HEK293 (cell line): ENCODE measurements around the gene ZKSCAN8.

Experiments
- FEZF1 ChIP-seq: fragments of 450-650 bp; formaldehyde crosslinking; IDR thresholded peaks from 2 replicates; pipeline ENCODE4 v1.5.1; 2016; ENCODE audit warnings: missing biosample characterization, missing genetic modification characterization
- PRDM2 ChIP-seq: fragments of 450-650 bp; formaldehyde crosslinking; IDR thresholded peaks from 2 replicates; pipeline ENCODE4 v1.5.1; 2016; ENCODE audit warnings: missing biosample characterization, missing genetic modification characterization, borderline replicate concordance
- PRDM6 ChIP-seq: fragments of 450-650 bp; formaldehyde crosslinking; IDR thresholded peaks from 2 replicates; pipeline ENCODE4 v1.5.1; 2017; ENCODE audit warnings: missing biosample characterization, missing genetic modification characterization
- RBAK ChIP-seq: fragments of 450-650 bp; formaldehyde crosslinking; IDR thresholded peaks from 2 replicates; pipeline ENCODE4 v1.5.1; 2016; ENCODE audit warnings: missing biosample characterization, missing genetic modification characterization
- REST ChIP-seq: fragments of 450-650 bp; formaldehyde crosslinking; IDR thresholded peaks from 2 replicates; pipeline ENCODE4 v1.5.1; 2016; ENCODE audit warnings: missing biosample characterization, missing genetic modification characterization
- YY1 ChIP-seq: fragments of 450-650 bp; formaldehyde crosslinking; IDR thresholded peaks from 2 replicates; pipeline ENCODE4 v1.5.1; 2018; ENCODE audit warnings: missing biosample characterization, missing genetic modification characterization
- ZBTB17 ChIP-seq: fragments of 450-650 bp; formaldehyde crosslinking; IDR thresholded peaks from 2 replicates; pipeline ENCODE4 v1.5.1; 2016; ENCODE audit warnings: missing biosample characterization, missing genetic modification characterization
- ZBTB48 ChIP-seq: fragments of 450-650 bp; formaldehyde crosslinking; IDR thresholded peaks from 2 replicates; pipeline ENCODE4 v1.5.1; 2016; ENCODE audit warnings: missing biosample characterization, missing genetic modification characterization
- ZIC2 ChIP-seq: fragments of 450-650 bp; formaldehyde crosslinking; IDR thresholded peaks from 2 replicates; pipeline ENCODE4 v1.5.1; 2016; ENCODE audit warnings: missing biosample characterization, missing genetic modification characterization
- ZNF335 ChIP-seq: fragments of 450-650 bp; formaldehyde crosslinking; conservative IDR thresholded peaks from 2 replicates; pipeline ENCODE4 v1.5.1; 2016; ENCODE audit warnings: missing biosample characterization, missing genetic modification characterization
- ZNF341 ChIP-seq: fragments of 450-650 bp; formaldehyde crosslinking; IDR thresholded peaks from 2 replicates; pipeline ENCODE4; 2016; ENCODE audit warnings: low read depth, missing biosample characterization, missing genetic modification characterization
- ZNF37A ChIP-seq: fragments of 450-650 bp; IDR thresholded peaks from 2 replicates; pipeline ENCODE4 v1.5.1; 2018; ENCODE audit warnings: missing biosample characterization, missing genetic modification characterization
- ZNF391 ChIP-seq: fragments of 450-650 bp; formaldehyde crosslinking; IDR thresholded peaks from 2 replicates; pipeline ENCODE4 v1.5.1; 2016; ENCODE audit warnings: low read depth, missing biosample characterization, missing genetic modification characterization, borderline replicate concordance
- ZNF558 ChIP-seq: fragments of 450-650 bp; formaldehyde crosslinking; IDR thresholded peaks from 2 replicates; pipeline ENCODE4 v1.5.1; 2016; ENCODE audit warnings: missing biosample characterization, missing genetic modification characterization
- ZNF580 ChIP-seq: fragments of 450-650 bp; formaldehyde crosslinking; IDR thresholded peaks from 2 replicates; pipeline ENCODE4 v1.5.1; 2016; ENCODE audit warnings: missing biosample characterization, missing genetic modification characterization
- ZNF600 ChIP-seq: fragments of 450-650 bp; formaldehyde crosslinking; IDR thresholded peaks from 2 replicates; pipeline ENCODE4 v1.5.1; 2016; ENCODE audit warnings: missing biosample characterization, missing genetic modification characterization
- ZNF621 ChIP-seq: fragments of 450-650 bp; formaldehyde crosslinking; IDR thresholded peaks from 2 replicates; pipeline ENCODE4 v1.5.1; 2017; ENCODE audit warnings: missing biosample characterization, missing genetic modification characterization
- ZNF654 ChIP-seq: fragments of 450-650 bp; formaldehyde crosslinking; IDR thresholded peaks from 2 replicates; pipeline ENCODE4 v1.5.1; 2016; ENCODE audit warnings: low read depth, missing biosample characterization, missing genetic modification characterization
- ZSCAN30 ChIP-seq: fragments of 450-650 bp; IDR thresholded peaks from 2 replicates; pipeline ENCODE4 v1.5.1; 2018; ENCODE audit warnings: missing biosample characterization, mild to moderate bottlenecking, missing genetic modification characterization, moderate library complexity
- ZSCAN4 ChIP-seq: fragments of 450-650 bp; formaldehyde crosslinking; IDR thresholded peaks from 2 replicates; pipeline ENCODE4 v1.5.1; 2017; ENCODE audit warnings: missing biosample characterization, missing genetic modification characterization
- ZXDB ChIP-seq: fragments of 450-650 bp; formaldehyde crosslinking; IDR thresholded peaks from 2 replicates; pipeline ENCODE4 v1.5.1; 2016; ENCODE audit warnings: missing biosample characterization, missing genetic modification characterization
- TF ChIP-seq, protein P1 (sequence below): fragments of 450-650 bp; formaldehyde crosslinking; IDR thresholded peaks from 2 replicates; pipeline ENCODE4 v1.5.1; 2016; ENCODE audit warnings: missing biosample characterization, missing genetic modification characterization
- TF ChIP-seq, protein P2 (sequence below): fragments of 450-650 bp; formaldehyde crosslinking; IDR thresholded peaks from 2 replicates; pipeline ENCODE4 v1.5.1; 2016; ENCODE audit warnings: missing biosample characterization, missing genetic modification characterization

ZKSCAN8 gene

DNA sequence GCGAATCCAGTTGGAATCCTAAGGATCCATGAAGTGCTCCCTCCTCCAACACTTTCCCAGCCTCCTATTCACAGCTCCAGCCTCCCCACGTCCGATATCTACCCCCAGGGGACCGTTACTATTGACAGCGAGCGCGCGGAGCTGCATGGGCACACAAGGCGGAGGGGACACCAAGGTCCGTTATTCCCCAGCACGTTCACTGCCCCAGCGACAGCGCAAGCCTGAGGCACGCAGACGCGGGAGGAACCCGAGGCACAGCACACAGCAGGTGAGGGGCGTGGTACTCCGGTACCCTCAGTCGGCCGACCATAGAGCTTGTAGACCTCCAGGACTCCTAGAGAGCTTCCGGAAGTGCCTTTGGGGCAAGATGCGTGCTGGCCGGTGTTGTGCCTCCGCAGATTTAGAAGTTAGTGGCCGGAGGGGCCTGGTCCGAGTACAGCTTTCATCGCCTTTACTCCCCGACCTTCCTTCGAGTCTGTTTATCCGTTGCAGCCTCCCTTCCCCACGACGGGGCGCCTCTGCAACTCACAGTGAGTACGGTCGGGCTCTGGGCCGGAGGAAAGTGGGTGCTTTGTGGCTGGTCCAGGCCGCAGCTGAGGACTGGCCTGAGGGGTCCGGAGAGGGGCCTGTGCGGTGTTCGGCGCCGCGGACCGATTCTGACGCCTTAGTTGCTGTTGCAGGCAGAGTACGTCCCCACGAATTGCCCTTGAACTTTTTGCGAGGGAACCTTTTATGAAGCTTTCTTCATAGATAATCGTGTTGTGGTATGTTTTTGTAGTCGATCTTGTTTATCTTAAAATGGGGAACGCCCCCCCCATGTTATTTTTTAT, at the start of gene ZKSCAN8 (continued):
- TF ChIP-seq PRDM2 (no peak), ZNF391 (tag by site-specific recombination) (peak; percentile 81; the same call in 1 of the 2 replicates), ZIC2 (tag by site-specific recombination) (peak; percentile 83), PRDM6 (tag by site-specific recombination) (no peak), ZBTB17 (tag by site-specific recombination) (peak; percentile 95), ZNF341 (tag by site-specific recombination) (peak; percentile 90), ZXDB (peak; percentile 87; the same call in 1 of the 2 replicates), ZBTB48 (tag by site-specific recombination) (peak; percentile 71; the same call in 1 of the 2 replicates), ZSCAN30 (tag by site-specific recombination) (peak; percentile 68; the same call in 1 of the 2 replicates), ZNF37A (tag by site-specific recombination) (no peak), ZNF621 (tag by site-specific recombination) (no peak), ZNF600 (peak; percentile 95), ZNF654 (tag by site-specific recombination) (no peak; the same call in 1 of the 2 replicates), REST (tag by site-specific recombination) (no peak; the same call in 1 of the 2 replicates), FEZF1 (tag by site-specific recombination) (no peak), ZNF335 (tag by site-specific recombination) (peak; percentile 100), RBAK (no peak), ZNF558 (tag by site-specific recombination) (no peak), ZNF580 (tag by site-specific recombination) (peak; percentile 68; the same call in 1 of the 2 replicates), YY1 (tag by site-specific recombination) (peak; percentile 52), ZSCAN4 (tag by site-specific recombination) (peak; percentile 20; the same call in 1 of the 2 replicates)
- TF ChIP-seq, protein P1, sequence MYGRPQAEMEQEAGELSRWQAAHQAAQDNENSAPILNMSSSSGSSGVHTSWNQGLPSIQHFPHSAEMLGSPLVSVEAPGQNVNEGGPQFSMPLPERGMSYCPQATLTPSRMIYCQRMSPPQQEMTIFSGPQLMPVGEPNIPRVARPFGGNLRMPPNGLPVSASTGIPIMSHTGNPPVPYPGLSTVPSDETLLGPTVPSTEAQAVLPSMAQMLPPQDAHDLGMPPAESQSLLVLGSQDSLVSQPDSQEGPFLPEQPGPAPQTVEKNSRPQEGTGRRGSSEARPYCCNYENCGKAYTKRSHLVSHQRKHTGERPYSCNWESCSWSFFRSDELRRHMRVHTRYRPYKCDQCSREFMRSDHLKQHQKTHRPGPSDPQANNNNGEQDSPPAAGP (tag by site-specific recombination): no peak
- TF ChIP-seq, protein P2, sequence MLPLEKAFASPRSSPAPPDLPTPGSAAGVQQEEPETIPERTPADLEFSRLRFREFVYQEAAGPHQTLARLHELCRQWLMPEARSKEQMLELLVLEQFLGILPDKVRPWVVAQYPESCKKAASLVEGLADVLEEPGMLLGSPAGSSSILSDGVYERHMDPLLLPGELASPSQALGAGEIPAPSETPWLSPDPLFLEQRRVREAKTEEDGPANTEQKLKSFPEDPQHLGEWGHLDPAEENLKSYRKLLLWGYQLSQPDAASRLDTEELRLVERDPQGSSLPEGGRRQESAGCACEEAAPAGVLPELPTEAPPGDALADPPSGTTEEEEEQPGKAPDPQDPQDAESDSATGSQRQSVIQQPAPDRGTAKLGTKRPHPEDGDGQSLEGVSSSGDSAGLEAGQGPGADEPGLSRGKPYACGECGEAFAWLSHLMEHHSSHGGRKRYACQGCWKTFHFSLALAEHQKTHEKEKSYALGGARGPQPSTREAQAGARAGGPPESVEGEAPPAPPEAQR (tag by site-specific recombination): no peak
